ENCODE measurements around the gene OR52E2.

DNA sequence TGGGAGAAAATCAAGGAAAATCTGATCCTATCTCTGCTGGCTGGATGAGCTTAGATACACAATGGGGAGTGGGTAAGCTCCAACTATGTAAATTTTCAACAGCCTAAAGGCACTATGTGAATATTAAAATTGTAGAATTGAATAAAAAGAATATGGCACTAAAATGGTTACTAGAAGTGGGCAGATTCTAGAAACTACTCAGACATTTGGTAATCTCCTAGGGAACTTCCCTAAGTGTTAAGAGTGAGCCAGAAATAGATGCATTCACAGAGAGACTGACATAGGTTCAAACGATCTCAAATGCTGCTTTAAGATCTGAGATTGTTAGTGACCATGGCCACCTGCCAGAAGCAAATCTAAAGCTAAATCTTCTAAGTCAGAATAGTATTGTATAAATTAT is 5.6 kb upstream of the OR52E2 start:
- TF ChIP-seq, protein P1, sequence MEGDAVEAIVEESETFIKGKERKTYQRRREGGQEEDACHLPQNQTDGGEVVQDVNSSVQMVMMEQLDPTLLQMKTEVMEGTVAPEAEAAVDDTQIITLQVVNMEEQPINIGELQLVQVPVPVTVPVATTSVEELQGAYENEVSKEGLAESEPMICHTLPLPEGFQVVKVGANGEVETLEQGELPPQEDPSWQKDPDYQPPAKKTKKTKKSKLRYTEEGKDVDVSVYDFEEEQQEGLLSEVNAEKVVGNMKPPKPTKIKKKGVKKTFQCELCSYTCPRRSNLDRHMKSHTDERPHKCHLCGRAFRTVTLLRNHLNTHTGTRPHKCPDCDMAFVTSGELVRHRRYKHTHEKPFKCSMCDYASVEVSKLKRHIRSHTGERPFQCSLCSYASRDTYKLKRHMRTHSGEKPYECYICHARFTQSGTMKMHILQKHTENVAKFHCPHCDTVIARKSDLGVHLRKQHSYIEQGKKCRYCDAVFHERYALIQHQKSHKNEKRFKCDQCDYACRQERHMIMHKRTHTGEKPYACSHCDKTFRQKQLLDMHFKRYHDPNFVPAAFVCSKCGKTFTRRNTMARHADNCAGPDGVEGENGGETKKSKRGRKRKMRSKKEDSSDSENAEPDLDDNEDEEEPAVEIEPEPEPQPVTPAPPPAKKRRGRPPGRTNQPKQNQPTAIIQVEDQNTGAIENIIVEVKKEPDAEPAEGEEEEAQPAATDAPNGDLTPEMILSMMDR (IDR thresholded peaks at IDR 0.05) = no peak
- TF ChIP-seq POLR2A (IDR thresholded peaks at IDR 0.05) = no peak

Measured in lower leg skin (tissue), 3 donors.